ENCODE data around the gene ARID3C. TPM values are rescaled to one million over a fixed set of nuclear protein-coding genes. Genes with fewer than 3 reads are reported as not detected.

ARID3C gene
- total and polyA plus RNA-seq, 9 donors: 0.07 to 0.15 (median 0.12) TPM; not detected in 4

DNA sequence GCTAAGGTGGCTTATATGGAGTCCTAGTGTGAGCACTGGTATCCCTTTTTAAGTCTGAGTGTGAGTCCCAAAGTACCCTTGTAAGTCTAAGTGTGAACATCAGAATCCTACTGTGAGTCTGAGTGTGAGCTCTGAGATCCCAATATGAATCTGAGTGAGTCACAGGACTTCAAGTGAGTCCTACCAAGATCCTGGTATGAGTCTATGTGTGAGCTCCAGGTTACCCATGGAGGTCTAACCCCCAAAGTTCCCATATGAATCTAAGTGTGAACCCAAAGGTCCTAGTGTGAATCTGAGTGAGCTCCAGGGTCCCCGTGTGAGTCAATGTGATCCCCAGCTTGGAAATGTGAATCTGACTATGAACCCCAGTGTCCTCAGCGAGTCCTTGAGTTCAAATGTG lies 41.6 kb downstream of the ARID3C start:
- DNase-seq: no peak
- Histone ChIP-seq H3K4me1 (ENCODE audit: control insufficient read depth, insufficient read depth, low read length) (peaks cover 44% of the 10 kb centered on the region), H3K27me3 (ENCODE audit: control insufficient read depth, insufficient read depth, low read length) (peaks cover 94% of the 10 kb centered on the region), H3K4me3 (ENCODE audit: low read length) (no peak overlapping the region), H3K36me3 (ENCODE audit: control insufficient read depth, insufficient read depth, low read length) (no peaks in the 10 kb centered on the region), H3K27ac (ENCODE audit: low read length) (no peak overlapping the region), H3K9me3 (replicated peaks; ENCODE audit: control insufficient read depth, low read depth, low read length) (no peaks in the 10 kb centered on the region)
- WGBS (ENCODE audit: insufficient coverage): 49% methylated on average over 2 of the region's 2 CpGs

DNA sequence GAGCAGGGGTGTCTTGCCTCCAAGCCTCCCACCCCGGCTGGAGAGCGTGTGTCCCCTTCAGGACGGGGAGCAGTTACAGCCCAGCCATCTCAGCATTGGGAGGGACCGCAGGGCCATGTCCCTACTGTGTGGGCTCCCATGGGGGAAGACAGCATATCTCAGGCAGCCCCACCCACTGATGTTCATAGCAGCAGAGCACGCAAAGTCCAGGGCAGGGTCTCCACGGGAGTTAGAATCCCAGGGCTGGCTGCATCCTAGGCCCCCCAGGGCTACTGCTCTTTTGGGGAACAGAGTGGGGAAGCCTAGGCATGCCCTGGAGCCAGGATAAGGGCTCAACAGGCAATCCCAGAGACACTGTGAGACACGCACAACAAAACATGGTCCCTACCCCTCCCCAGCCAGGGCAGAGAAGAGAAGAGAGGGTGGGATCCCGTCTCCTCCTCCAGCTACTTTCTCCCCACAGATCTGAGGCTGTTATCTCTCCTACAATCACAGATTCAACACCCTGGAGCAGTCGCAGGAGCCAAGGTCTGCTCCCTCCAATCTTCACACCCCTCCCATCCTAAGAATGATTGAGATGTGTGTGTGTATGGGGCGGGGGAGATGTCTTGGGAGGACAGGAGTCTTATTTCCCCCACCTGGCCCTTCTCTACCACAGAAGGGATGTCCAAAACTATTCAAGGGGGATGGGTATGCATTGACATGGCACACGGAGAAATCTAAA lies 42.8 kb downstream of the ARID3C start:
- Histone ChIP-seq H3K27ac (ENCODE audit: low read length) (no peak overlapping the region), H3K9me3 (replicated peaks; ENCODE audit: control insufficient read depth, low read depth, low read length) (no peaks in the 10 kb centered on the region), H3K4me3 (ENCODE audit: low read length) (no peak overlapping the region), H3K4me1 (ENCODE audit: control insufficient read depth, insufficient read depth, low read length) (peaks cover 35% of the 10 kb centered on the region), H3K27me3 (ENCODE audit: control insufficient read depth, insufficient read depth, low read length) (peaks cover 90% of the 10 kb centered on the region), H3K36me3 (ENCODE audit: control insufficient read depth, insufficient read depth, low read length) (no peaks in the 10 kb centered on the region)
- WGBS (ENCODE audit: insufficient coverage): 33% methylated on average over 5 of the region's 11 CpGs
- DNase-seq: no peak

DNA sequence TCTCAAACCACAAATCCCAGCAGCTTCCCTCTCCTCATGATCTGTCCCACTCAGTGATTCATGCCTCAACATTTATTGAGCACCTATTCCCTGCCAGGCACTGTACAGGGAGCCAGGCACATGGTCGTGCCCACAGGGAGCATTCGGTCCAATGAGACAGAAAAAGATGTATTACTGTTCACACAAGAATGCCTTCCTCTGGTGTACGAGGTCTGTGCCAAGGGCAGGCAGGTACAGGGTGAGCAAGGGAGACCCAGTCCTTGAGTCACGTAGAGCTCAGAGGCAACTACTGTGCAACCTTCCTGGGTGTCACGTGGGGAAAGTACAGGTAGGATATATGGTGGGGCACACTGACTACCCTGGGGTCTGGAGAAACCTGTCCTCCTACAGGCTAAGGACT lies 43.9 kb downstream of the ARID3C start:
- DNase-seq: no peak
- Histone ChIP-seq H3K27me3 (ENCODE audit: control insufficient read depth, insufficient read depth, low read length) (peaks cover 90% of the 10 kb centered on the region), H3K9me3 (replicated peaks; ENCODE audit: control insufficient read depth, low read depth, low read length) (no peaks in the 10 kb centered on the region), H3K4me1 (ENCODE audit: control insufficient read depth, insufficient read depth, low read length) (peaks cover 25% of the 10 kb centered on the region), H3K36me3 (ENCODE audit: control insufficient read depth, insufficient read depth, low read length) (no peaks in the 10 kb centered on the region), H3K4me3 (ENCODE audit: low read length) (no peak overlapping the region), H3K27ac (ENCODE audit: low read length) (no peak overlapping the region)
- 85% methylated on average over 4 of the region's 5 CpGs for whole genome bisulfite sequencing (ENCODE audit: insufficient coverage)

DNA sequence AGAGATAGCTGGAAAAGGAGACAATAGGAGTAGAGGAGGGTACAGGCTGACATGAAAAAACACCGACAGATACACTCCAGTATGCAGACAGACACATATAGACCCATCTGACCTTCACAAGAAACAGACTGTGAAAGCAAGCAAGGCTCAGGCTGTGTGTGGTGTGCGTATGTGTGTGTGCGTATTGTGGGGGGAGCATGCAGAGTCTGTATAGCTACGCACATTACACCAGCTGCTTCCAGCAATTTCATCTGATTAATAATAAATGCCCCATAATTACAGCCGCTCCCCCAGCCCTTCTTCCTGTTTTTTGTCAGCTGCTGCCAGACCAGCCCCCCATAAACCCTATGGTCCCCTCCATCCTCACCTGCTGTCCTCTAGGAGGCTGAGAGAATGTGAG lies 46.1 kb downstream of the ARID3C start:
- no peak overlapping the region for H3K27ac ChIP-seq (ENCODE audit: low read length)
- H3K4me1 ChIP-seq (ENCODE audit: control insufficient read depth, insufficient read depth, low read length): peaks cover 32% of the 10 kb centered on the region
- WGBS (ENCODE audit: insufficient coverage): no CpG with 5 or more reads among the region's 5 CpGs
- no peak for DNase-seq
- H3K36me3 ChIP-seq (ENCODE audit: control insufficient read depth, insufficient read depth, low read length): no peaks in the 10 kb centered on the region
- H3K9me3 ChIP-seq (replicated peaks; ENCODE audit: control insufficient read depth, low read depth, low read length): no peaks in the 10 kb centered on the region
- peaks cover 92% of the 10 kb centered on the region for H3K27me3 ChIP-seq (ENCODE audit: control insufficient read depth, insufficient read depth, low read length)
- no peak overlapping the region for H3K4me3 ChIP-seq (ENCODE audit: low read length)

DNA sequence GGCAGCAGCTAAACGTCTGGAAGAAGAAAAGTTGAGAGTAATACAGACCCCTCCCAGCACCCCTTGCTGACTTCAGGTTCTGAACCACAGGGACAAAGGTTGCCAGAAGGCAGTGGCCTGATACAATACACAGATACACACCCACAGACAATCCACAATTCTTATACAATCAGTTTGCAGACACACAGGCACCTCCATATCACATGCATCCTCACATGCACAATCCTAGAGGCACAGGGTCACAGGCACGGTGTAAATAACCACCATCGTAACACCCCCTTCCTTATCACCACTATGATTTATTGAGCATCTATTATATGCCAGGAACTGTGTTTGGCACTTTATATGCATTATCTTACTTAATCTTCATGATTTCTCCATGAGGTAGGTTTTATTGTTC lies 47.5 kb downstream of the ARID3C start:
- H3K27me3 ChIP-seq (ENCODE audit: control insufficient read depth, insufficient read depth, low read length): peaks cover 91% of the 10 kb centered on the region

DNA sequence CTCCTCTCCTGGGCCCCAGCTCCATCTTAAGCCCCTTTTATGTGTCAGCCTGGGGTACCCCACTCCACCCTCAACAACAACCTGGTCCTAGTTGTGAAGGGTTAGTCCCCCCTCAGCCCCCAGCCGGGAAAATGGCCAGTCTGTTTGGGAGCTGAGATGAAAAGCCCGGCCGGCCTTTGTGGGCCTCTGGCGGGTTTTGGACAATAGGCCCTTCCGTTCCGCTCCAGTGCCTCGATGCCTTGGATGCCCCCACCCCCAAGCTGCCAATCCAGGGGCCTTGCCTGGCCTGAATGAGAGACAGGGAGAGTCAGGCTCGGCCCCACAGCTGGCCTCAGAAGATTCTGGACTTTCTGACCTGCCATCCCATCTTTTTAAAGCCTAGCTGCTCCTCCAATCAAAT lies 48.5 kb downstream of the ARID3C start:
- Histone ChIP-seq H3K9me3 (replicated peaks; ENCODE audit: control insufficient read depth, low read depth, low read length) (no peaks in the 10 kb centered on the region), H3K4me3 (ENCODE audit: low read length) (no peak overlapping the region), H3K36me3 (ENCODE audit: control insufficient read depth, insufficient read depth, low read length) (no peaks in the 10 kb centered on the region), H3K27me3 (ENCODE audit: control insufficient read depth, insufficient read depth, low read length) (peaks cover 88% of the 10 kb centered on the region), H3K27ac (ENCODE audit: low read length) (no peak overlapping the region), H3K4me1 (ENCODE audit: control insufficient read depth, insufficient read depth, low read length) (peaks cover 39% of the 10 kb centered on the region)
- DNase-seq: no peak
- WGBS (ENCODE audit: insufficient coverage): 42% methylated on average over 6 of the region's 8 CpGs

More for the DNA sequence above, 47.5 kb downstream of the ARID3C start:
- Histone ChIP-seq H3K36me3 (ENCODE audit: control insufficient read depth, insufficient read depth, low read length) (no peaks in the 10 kb centered on the region), H3K9me3 (replicated peaks; ENCODE audit: control insufficient read depth, low read depth, low read length) (no peaks in the 10 kb centered on the region), H3K27ac (ENCODE audit: low read length) (no peak overlapping the region), H3K4me1 (ENCODE audit: control insufficient read depth, insufficient read depth, low read length) (peaks cover 42% of the 10 kb centered on the region), H3K4me3 (ENCODE audit: low read length) (no peak overlapping the region)
- no peak for DNase-seq
- WGBS (ENCODE audit: insufficient coverage): no CpG with 5 or more reads among the region's 3 CpGs

DNA sequence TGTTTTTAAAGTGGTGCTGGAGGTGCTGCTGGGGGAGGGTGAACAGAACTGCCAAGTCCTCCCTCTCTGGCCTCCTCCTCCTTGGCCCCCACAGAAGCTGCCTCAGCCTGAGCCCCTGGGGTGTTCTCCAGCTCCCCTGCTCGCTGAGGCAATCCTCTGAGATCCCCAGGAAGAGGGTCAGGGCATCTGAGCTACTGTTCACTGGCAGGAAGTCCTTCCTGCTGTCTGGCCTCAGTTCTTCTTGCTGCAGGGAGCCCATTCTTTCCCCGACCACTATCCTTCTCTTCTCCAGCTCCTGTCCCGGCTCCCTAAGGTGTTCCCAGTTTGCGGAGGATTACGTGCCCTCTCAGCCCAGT lies 49.1 kb downstream of the ARID3C start:
- Histone ChIP-seq H3K36me3 (ENCODE audit: control insufficient read depth, insufficient read depth, low read length) (no peaks in the 10 kb centered on the region), H3K4me3 (ENCODE audit: low read length) (no peak overlapping the region), H3K9me3 (replicated peaks; ENCODE audit: control insufficient read depth, low read depth, low read length) (no peaks in the 10 kb centered on the region), H3K4me1 (ENCODE audit: control insufficient read depth, insufficient read depth, low read length) (peaks cover 44% of the 10 kb centered on the region), H3K27me3 (ENCODE audit: control insufficient read depth, insufficient read depth, low read length) (peaks cover 83% of the 10 kb centered on the region), H3K27ac (ENCODE audit: low read length) (no peak overlapping the region)
- WGBS (ENCODE audit: insufficient coverage): 41% methylated on average over 5 of the region's 5 CpGs
- no peak for DNase-seq

DNA sequence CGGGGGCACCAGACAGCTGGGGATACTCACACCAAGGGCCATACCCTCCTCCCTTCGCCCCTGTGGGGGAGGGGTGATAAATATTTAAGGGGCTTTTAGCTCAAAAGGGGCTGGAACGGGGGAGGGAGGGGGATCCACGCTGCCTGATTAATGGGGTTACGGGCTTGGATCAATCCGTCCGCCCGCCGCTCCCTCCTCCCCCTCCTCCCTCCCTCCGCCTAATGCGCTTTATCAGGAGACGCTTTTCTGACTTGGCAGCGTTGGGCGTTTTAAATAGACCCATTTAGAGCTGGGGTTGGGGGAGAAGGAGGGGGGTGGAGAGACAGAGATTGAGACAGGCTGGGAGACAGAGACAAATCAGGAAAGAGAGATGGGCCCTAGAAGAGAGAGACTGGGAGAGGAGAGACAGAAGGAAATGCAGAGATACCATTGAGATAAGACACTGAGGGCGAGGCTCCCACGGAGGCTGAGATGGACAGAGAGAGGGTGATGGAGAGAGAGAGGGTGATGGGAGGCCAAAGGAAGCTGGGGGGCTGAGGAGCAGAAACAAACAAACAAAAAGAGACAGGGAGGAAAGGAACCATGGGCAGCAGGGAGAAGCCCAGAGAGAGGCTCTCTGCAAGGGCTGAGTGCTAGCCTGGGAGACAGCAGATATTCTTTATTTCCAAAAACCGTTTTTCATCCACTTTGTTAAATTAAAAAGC lies 49.6 kb downstream of the ARID3C start:
- peaks cover 77% of the 10 kb centered on the region for H3K27me3 ChIP-seq (ENCODE audit: control insufficient read depth, insufficient read depth, low read length)
- no peak overlapping the region for H3K4me3 ChIP-seq (ENCODE audit: low read length)
- no peaks in the 10 kb centered on the region for H3K9me3 ChIP-seq (replicated peaks; ENCODE audit: control insufficient read depth, low read depth, low read length)
- peaks cover 50% of the 10 kb centered on the region for H3K4me1 ChIP-seq (ENCODE audit: control insufficient read depth, insufficient read depth, low read length)
- no peaks in the 10 kb centered on the region for H3K36me3 ChIP-seq (ENCODE audit: control insufficient read depth, insufficient read depth, low read length)
- 22% methylated on average over 5 of the region's 17 CpGs for WGBS (ENCODE audit: insufficient coverage)
- H3K27ac ChIP-seq (ENCODE audit: low read length): peak overlapping the region; percentile 73
- peak; percentile 64 for DNase-seq

DNA sequence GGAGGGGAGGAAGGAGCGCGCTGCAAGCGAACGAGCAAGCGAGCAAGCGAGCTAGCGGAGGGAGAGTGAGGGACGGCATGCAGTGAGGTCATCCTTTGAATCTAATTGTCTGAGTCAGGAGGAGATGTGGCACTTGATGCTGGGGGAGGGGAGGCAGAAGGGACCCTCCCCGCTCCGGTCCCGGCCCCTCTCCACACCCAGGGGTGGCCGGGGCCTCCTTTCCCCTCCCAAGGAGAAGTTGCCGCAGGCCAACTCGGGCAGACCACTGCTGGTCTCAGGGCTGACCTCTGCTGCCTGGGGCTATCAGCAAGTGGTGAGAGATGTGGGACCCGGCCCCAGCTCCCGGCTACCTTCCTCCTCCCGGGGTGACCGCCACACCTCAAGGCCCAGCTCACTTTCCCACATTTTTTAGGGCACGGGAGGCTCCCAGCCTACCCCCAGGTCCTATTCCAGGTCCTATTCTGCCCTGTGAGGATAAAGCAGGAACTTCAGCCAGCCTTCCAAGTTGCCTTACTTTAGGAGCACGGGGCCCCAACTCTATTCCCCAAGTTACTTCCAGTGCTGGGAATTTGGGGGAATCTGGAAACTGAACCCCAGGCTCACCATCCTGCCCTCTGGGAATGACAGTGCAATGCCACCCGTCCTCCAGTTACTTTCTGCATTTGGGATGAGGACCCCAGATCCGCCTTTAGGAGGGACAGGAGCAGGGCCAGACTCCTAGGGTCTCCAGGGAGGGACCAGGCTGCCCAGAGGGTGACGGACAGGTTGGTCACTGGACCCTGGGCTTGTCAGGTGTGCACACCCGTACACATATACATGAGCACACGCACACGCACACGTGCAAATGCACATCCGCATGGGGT lies 50.4 kb downstream of the ARID3C start:
- Histone ChIP-seq H3K27ac (ENCODE audit: low read length) (peak overlapping the region; percentile 73), H3K4me1 (ENCODE audit: control insufficient read depth, insufficient read depth, low read length) (peaks cover 57% of the 10 kb centered on the region), H3K4me3 (ENCODE audit: low read length) (peak overlapping the region; percentile 23), H3K27me3 (ENCODE audit: control insufficient read depth, insufficient read depth, low read length) (peaks cover 71% of the 10 kb centered on the region), H3K36me3 (ENCODE audit: control insufficient read depth, insufficient read depth, low read length) (no peaks in the 10 kb centered on the region), H3K9me3 (replicated peaks; ENCODE audit: control insufficient read depth, low read depth, low read length) (no peaks in the 10 kb centered on the region)
- peak; percentile 88 for DNase-seq
- WGBS (ENCODE audit: insufficient coverage): 14% methylated on average over 14 of the region's 28 CpGs
